Small intestine (tissue), 7 donors: ENCODE results near the gene FKBP5. TPM values are rescaled to one million over a fixed set of nuclear protein-coding genes. Genes with fewer than 3 reads are reported as not detected.
A peak's percentile ranks its signal among the peaks of the same experiment; 100 is the strongest.
"Not testable (repeated sequence)": the region's sequence is repeated elsewhere in the genome, so short reads cannot be mapped to it uniquely, and the experiment has no call there.

Source experiments
- DNase-seq, 2 donors: peaks; one replicate each; pipeline versions ENCODE4 v3.0.0 to v3.0.0-alpha.2; 2013
- FAIRE-seq: peaks from 2 replicates; lab custom pipeline; 2012; peaks lifted over from hg19 to GRCh38; lab: Jason Lieb, UNC
- H3K27ac ChIP-seq, 3 donors: one replicate each; pipeline ENCODE4 v1.5.1; 2013; ENCODE audit warnings: low read length in 2 of 3, mild to moderate bottlenecking in 2 of 3, control low read depth in 1 of 3, inconsistent platforms in 1 of 3, low read depth in 1 of 3, moderate library complexity in 1 of 3
- H3K27me3 ChIP-seq, 3 donors: one replicate each; pipeline ENCODE4 v1.6.1; 2013; ENCODE audit warnings: low read length in 3 of 3, inconsistent platforms in 1 of 3; ENCODE audit not compliant: control insufficient read depth in 3 of 3, insufficient read depth in 3 of 3
- H3K36me3 ChIP-seq, 3 donors: one replicate each; pipeline ENCODE4 v1.6.1; 2013; ENCODE audit warnings: low read length in 3 of 3, inconsistent platforms in 1 of 3, low read depth in 1 of 3, mild to moderate bottlenecking in 1 of 3, moderate library complexity in 1 of 3; ENCODE audit not compliant: control insufficient read depth in 3 of 3, insufficient read depth in 2 of 3
- H3K4me1 ChIP-seq, 3 donors: one replicate each; pipeline ENCODE4 v1.6.1; 2013; ENCODE audit warnings: low read length in 2 of 3, inconsistent platforms in 1 of 3, low read depth in 1 of 3, mild to moderate bottlenecking in 1 of 3, moderate library complexity in 1 of 3; ENCODE audit not compliant: control insufficient read depth in 3 of 3, insufficient read depth in 2 of 3
- H3K4me3 ChIP-seq, 3 donors: one replicate each; pipeline ENCODE4 v1.5.1; 2013; ENCODE audit warnings: low read length in 3 of 3, control low read depth in 1 of 3, inconsistent platforms in 1 of 3, low read depth in 1 of 3, mild to moderate bottlenecking in 1 of 3, moderate library complexity in 1 of 3
- H3K9me3 ChIP-seq, 2 donors: one replicate each; pipeline ENCODE4 v1.6.1; 2013; ENCODE audit warnings: low read depth in 1 of 2, low read length in 1 of 2; ENCODE audit not compliant: control insufficient read depth in 2 of 2, insufficient read depth in 1 of 2
- WGBS, 3 donors: extraction: QIAGEN DNeasy Blood & Tissue Kit; methylation state at CpG; one replicate each; pipeline ENCODE4 v1.1.7; 2013; 5-methylcytosine and 5-hydroxymethylcytosine counted together
- polyA plus RNA-seq, 4 donors: library from polyadenylated mRNA; stranded (reverse) in 3 of 4; unstranded in 1 of 4; fragments of 200-250 nt in 3 of 4; fragments of 120-200 nt in 1 of 4; gene quantifications; one replicate each; pipeline versions ENCODE4 v1.2.1 to v1.2.3, GENCODE V29; 2013
- donor health status: healthy with polysubstance abuse.
- donor health status: control.
- donor health status: control.
- donor health status: Bipolar disorder and iron deficiency.
- donor health status: healthy.

Gene FKBP5
- polyA plus RNA-seq, 4 donors = 8.7 to 150 (median 88.9) TPM

GRCh38 chr6:35583893-35584688 lies 104.6 kb downstream of the FKBP5 start:
- H3K4me3 ChIP-seq = no peak overlapping the region
- H3K9me3 ChIP-seq = no peaks in the 10 kb centered on the region
- 21 to 29% (median 24%) methylated on average over 6 of the region's 6 CpGs for WGBS, 3 donors
- peak; percentile 66 to 81 for DNase-seq
- H3K4me1 ChIP-seq = no peaks in the 10 kb centered on the region
- FAIRE-seq = no peak
- H3K27ac ChIP-seq = no peak overlapping the region
- H3K27me3 ChIP-seq = no peaks in the 10 kb centered on the region
- H3K36me3 ChIP-seq = peaks cover 0 to 20% (median 4%) of the 10 kb centered on the region in 3 donors

- DNase-seq (no peak), FAIRE-seq (no peak)
- H3K4me1 ChIP-seq = no peaks in the 10 kb centered on the region
- H3K27me3 ChIP-seq = no peaks in the 10 kb centered on the region
- H3K9me3 ChIP-seq = no peaks in the 10 kb centered on the region
- H3K36me3 ChIP-seq = peaks cover 0 to 13% (median 9%) of the 10 kb centered on the region in 3 donors
- WGBS, 3 donors = 50 to 58% (median 53%) methylated on average over 2 of the region's 2 CpGs
- no peak overlapping the region for H3K27ac ChIP-seq
- no peak overlapping the region for H3K4me3 ChIP-seq
Observed at GRCh38 chr6:35582315-35582714, 106.4 kb downstream of the FKBP5 start.

- no peaks in the 10 kb centered on the region for H3K27me3 ChIP-seq
- FAIRE-seq (no peak), DNase-seq (no peak)
- 85 to 89% (median 87%) methylated on average over 6 of the region's 6 CpGs for WGBS, 3 donors
- no peak overlapping the region for H3K4me3 ChIP-seq
- H3K27ac ChIP-seq = no peak overlapping the region
- H3K4me1 ChIP-seq = peaks cover 0 to 4% (median 0%) of the 10 kb centered on the region in 3 donors
- peaks cover 3 to 11% (median 8%) of the 10 kb centered on the region in 3 donors for H3K36me3 ChIP-seq
- no peaks in the 10 kb centered on the region for H3K9me3 ChIP-seq
Observed at GRCh38 chr6:35581633-35582032, 107.1 kb downstream of the FKBP5 start.

- no peak for FAIRE-seq
- Histone ChIP-seq H3K4me1 (peaks cover 0 to 4% (median 0%) of the 10 kb centered on the region in 3 donors), H3K27me3 (no peaks in the 10 kb centered on the region), H3K27ac (no peak overlapping the region), H3K36me3 (peaks cover 3 to 13% (median 12%) of the 10 kb centered on the region in 3 donors), H3K9me3 (no peaks in the 10 kb centered on the region), H3K4me3 (no peak overlapping the region)
- no peak for DNase-seq
Observed at GRCh38 chr6:35580836-35581235, 107.9 kb downstream of the FKBP5 start.

- FAIRE-seq = no peak
- peak; percentile 52 to 76 for DNase-seq
- Histone ChIP-seq H3K4me3 (no peak overlapping the region), H3K27me3 (no peaks in the 10 kb centered on the region), H3K9me3 (no peaks in the 10 kb centered on the region), H3K27ac (no peak overlapping the region), H3K4me1 (peaks cover 0 to 4% (median 0%) of the 10 kb centered on the region in 3 donors), H3K36me3 (peaks cover 3 to 20% (median 11%) of the 10 kb centered on the region in 3 donors)
- 38 to 78% (median 54%) methylated on average over 9 of the region's 9 CpGs for WGBS, 3 donors
Observed at GRCh38 chr6:35576682-35577081, 112.0 kb downstream of the FKBP5 start.

- Histone ChIP-seq H3K27ac (no peak overlapping the region), H3K27me3 (no peaks in the 10 kb centered on the region), H3K36me3 (peaks cover 3 to 19% (median 9%) of the 10 kb centered on the region in 3 donors), H3K4me1 (peaks cover 0 to 4% (median 0%) of the 10 kb centered on the region in 3 donors), H3K9me3 (no peaks in the 10 kb centered on the region), H3K4me3 (no peak overlapping the region)
- WGBS, 3 donors = 73 to 84% (median 83%) methylated on average over 3 of the region's 3 CpGs
- no peak for FAIRE-seq
- no peak for DNase-seq
Observed at GRCh38 chr6:35573495-35574110, 115.1 kb downstream of the FKBP5 start.

- WGBS, 3 donors = 95 to 100% (median 96%) methylated on average over 2 of the region's 2 CpGs
- not testable (repeated sequence) for DNase-seq, H3K27me3 ChIP-seq, H3K9me3 ChIP-seq, H3K27ac ChIP-seq, H3K4me3 ChIP-seq, H3K4me1 ChIP-seq, FAIRE-seq
- peaks cover 0 to 16% (median 3%) of the 10 kb centered on the region in 3 donors for H3K36me3 ChIP-seq
Observed at GRCh38 chr6:35570885-35571330, 117.8 kb downstream of the FKBP5 start.

GRCh38 chr6:35569011-35569461 lies 119.7 kb downstream of the FKBP5 start:
- no peaks in the 10 kb centered on the region for H3K4me1 ChIP-seq
- WGBS, 3 donors = 73 to 88% (median 78%) methylated on average over 5 of the region's 5 CpGs
- H3K27me3 ChIP-seq = peaks cover 0 to 3% (median 0%) of the 10 kb centered on the region in 3 donors
- no peak overlapping the region for H3K4me3 ChIP-seq
- H3K27ac ChIP-seq = no peak overlapping the region
- DNase-seq (peak in 1 of 2 donors; percentile 58), FAIRE-seq (no peak)
- H3K36me3 ChIP-seq = peaks cover 0 to 3% (median 2%) of the 10 kb centered on the region in 3 donors
- H3K9me3 ChIP-seq = peaks cover 0 to 6% of the 10 kb centered on the region in 2 donors
